Right atrium auricular region (tissue), 2 donors: Measurements from ENCODE around the gene TOPORS. TPM values are rescaled to one million over a fixed set of nuclear protein-coding genes. Genes with fewer than 3 reads are reported as not detected.
A peak's percentile ranks its signal among the peaks of the same experiment; 100 is the strongest.

Experiments used
- DNase-seq: peaks from one replicate; pipeline ENCODE4 v3.0.0-alpha.2; 2019; ENCODE audit warnings: low spot score
- H3K27ac ChIP-seq, 2 donors: fragments of 200-600 bp; sonication (generic); 1 replicate in 1 of 2; 2 replicates in 1 of 2; pipeline ENCODE4 v1.5.1; 2016 to 2019
- H3K27me3 ChIP-seq, 2 donors: fragments of 200-600 bp; sonication (generic); one replicate each; pipeline versions ENCODE4 v1.5.1 to v1.6.0; 2017 to 2019
- H3K36me3 ChIP-seq: fragments of 200-600 bp; sonication (generic); one replicate; pipeline ENCODE4 v1.5.1; 2016
- H3K4me1 ChIP-seq, 2 donors: fragments of 200-600 bp; sonication (generic); one replicate each; pipeline versions ENCODE4 v1.5.1 to v1.6.0; 2017 to 2019
- H3K4me3 ChIP-seq, 2 donors: fragments of 200-600 bp; sonication (generic); 1 replicate in 1 of 2; 2 replicates in 1 of 2; pipeline ENCODE4 v1.5.1; 2017 to 2019; ENCODE audit warnings: mild to moderate bottlenecking in 1 of 2, moderate library complexity in 1 of 2
- H3K9me3 ChIP-seq, 2 donors: fragments of 200-600 bp; sonication (generic); one replicate each; pipeline ENCODE4 v1.5.1; 2019
- total RNA-seq, 2 donors: library from RNA; depleted of rRNA; stranded (reverse); fragments of >200 nt; gene quantifications; one replicate each; pipeline ENCODE4 v1.1.0, GENCODE V29; 2016
- TF ChIP-seq, protein P1 (sequence below), 2 donors: fragments of 200-600 bp; sonication (generic); IDR thresholded peaks; one replicate each; pipeline ENCODE4 v1.5.1; 2019; ENCODE audit warnings: antibody characterized with exemption in 2 of 2

The TOPORS gene
- total RNA-seq, 2 donors from 2014 or later: 9.4 to 11.0 TPM

DNA sequence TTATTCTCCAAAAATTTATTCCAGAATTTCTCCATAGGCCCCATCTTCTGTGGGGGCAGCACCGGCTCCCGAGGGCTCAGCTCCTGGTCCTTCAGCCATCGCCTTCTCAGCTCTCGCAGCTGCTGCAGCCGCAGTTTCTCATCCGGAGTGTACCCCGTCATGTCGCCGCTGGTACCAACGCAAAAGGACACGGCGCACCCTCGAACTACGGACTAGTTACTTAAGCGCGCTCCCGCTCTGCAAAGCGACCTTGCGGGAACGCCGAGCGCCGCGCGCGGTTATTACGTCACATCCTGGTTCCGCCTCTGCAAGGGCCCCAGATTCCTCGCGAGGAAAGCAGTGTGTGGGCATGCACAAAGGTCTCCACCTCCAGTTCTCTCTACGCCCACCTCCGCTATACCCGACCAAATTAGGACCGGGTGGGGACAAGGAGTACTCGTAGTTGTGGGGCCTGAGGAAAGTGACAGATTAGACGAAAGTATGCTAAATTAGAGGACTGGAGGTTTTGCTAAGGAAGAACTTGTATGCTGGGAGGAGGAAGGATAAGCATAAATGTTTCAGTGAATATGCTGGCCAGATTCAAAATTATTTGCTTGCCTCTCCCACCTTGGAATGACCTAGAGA, 20.6 kb upstream of the TOPORS start, which contains the start of gene NDUFB6:
Gene NDUFB6 (minus strand): TSS at position 260 of the 624 bp plus-strand sequence. CDS start 99 bp downstream, at position 161.
- Histone ChIP-seq H3K9me3 (no peaks in the 10 kb centered on the region), H3K4me3 (peak within 1 kb of the TSS; percentile 77 to 92), H3K27me3 (no peaks in the 10 kb centered on the region), H3K36me3 (peaks cover 11% of the 10 kb centered on the region), H3K27ac (peak within 1 kb of the TSS; percentile 89 to 93), H3K4me1 (peaks cover 0 to 32% of the 10 kb centered on the region in 2 donors)
- TF ChIP-seq, protein P1, sequence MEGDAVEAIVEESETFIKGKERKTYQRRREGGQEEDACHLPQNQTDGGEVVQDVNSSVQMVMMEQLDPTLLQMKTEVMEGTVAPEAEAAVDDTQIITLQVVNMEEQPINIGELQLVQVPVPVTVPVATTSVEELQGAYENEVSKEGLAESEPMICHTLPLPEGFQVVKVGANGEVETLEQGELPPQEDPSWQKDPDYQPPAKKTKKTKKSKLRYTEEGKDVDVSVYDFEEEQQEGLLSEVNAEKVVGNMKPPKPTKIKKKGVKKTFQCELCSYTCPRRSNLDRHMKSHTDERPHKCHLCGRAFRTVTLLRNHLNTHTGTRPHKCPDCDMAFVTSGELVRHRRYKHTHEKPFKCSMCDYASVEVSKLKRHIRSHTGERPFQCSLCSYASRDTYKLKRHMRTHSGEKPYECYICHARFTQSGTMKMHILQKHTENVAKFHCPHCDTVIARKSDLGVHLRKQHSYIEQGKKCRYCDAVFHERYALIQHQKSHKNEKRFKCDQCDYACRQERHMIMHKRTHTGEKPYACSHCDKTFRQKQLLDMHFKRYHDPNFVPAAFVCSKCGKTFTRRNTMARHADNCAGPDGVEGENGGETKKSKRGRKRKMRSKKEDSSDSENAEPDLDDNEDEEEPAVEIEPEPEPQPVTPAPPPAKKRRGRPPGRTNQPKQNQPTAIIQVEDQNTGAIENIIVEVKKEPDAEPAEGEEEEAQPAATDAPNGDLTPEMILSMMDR (IDR thresholded peaks at IDR 0.05): no peak
- DNase-seq: peak; percentile 94

DNA sequence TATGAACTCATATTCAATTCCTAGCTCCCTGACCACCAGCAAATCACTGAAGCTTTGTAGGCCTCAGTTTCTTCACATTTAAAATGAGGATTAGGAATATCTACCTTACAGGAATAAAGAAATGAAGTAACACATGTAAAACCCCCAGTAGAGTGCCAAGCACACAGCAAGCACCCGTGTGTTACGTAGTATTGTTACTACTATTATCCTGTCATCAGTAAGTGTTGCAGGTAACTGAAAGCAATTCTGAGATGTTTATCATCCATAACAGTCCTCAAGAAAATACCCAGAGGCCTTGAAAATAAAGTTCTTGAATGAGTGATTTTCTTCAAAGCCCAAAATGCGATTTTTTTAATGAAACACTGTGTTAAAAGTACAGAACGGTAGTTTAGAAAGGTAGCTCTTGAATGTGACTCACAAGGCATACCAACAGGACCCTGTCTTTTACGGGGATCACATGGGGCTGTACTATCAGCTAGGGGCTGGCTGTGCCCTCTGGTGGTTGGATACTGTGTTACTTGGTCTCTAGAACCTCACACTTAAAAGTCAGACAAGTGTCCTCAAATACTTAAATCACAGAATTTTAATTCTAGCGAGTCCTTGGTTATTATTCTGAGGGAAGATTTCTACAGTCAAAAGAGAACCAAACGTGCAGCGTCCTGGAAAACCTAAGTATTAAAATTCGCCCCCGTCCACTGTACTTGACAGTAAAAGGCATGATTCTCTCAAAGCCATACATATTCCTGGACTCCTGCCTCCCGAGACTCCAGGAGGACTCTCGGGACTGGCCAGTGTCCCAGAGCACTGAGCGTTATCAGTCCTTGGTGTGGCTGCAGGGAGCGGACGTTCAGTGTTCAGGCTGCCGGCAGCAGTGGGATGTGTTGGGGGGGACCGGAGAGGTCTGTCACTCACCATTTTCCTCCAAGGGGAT, 19.8 kb upstream of the TOPORS start:
- H3K27me3 ChIP-seq: no peaks in the 10 kb centered on the region
- H3K9me3 ChIP-seq: no peaks in the 10 kb centered on the region
- peaks cover 12% of the 10 kb centered on the region for H3K36me3 ChIP-seq
- H3K4me1 ChIP-seq: peaks cover 0 to 32% of the 10 kb centered on the region in 2 donors
- peak overlapping the region; percentile 77 to 92 for H3K4me3 ChIP-seq
- TF ChIP-seq, protein P1 (IDR thresholded peaks at IDR 0.05): peak; percentile 38 to 63
- H3K27ac ChIP-seq: peak overlapping the region; percentile 89 to 93
- no peak for DNase-seq

DNA sequence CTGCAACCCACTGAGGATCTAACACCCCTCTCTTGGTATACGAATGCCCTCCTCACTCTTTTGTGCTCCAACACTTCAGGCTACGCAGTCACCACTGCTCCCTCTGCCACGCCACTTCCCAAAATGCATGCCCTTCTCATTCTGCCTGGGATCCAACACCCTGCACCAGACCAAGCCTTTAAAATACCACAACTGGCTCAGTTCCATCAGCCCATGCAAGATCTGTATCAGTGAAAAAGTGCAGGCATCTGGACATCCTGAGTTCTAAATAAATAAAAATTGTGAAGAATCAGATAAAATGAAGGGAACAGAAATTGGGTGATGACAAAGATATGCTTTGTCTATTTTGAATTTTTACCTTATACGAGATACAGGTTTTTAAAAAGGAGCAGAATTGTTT, 17.9 kb upstream of the TOPORS start:
- H3K36me3 ChIP-seq: peaks cover 31% of the 10 kb centered on the region
- TF ChIP-seq, protein P1 (IDR thresholded peaks at IDR 0.05): no peak
- H3K4me3 ChIP-seq: no peak overlapping the region
- no peak overlapping the region for H3K27ac ChIP-seq
- no peak for DNase-seq
- no peaks in the 10 kb centered on the region for H3K27me3 ChIP-seq
- no peaks in the 10 kb centered on the region for H3K9me3 ChIP-seq
- H3K4me1 ChIP-seq: peaks cover 0 to 32% of the 10 kb centered on the region in 2 donors

DNA sequence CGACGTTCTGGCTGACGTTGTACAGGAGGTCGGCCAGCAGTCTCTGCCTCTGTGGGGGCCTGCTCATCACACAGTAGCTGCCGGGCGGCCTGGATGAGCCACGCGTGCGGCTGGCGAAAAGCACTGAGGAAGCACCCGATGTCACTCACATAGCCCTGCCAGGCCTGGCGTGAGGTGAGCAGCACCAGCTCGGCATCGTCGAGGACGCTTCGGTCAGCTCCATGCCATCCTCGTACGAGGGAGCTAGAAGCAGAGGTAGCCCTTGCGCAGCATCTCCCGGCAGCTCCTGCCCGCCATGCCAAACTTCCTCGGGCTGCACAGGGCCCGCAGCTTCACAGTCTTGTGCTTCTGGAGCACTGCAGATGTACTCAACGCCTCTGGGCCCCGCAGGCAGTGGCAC, 14.4 kb upstream of the TOPORS start:
- Histone ChIP-seq H3K4me1 (peaks cover 0 to 20% of the 10 kb centered on the region in 2 donors), H3K36me3 (peaks cover 39% of the 10 kb centered on the region), H3K27me3 (no peaks in the 10 kb centered on the region), H3K9me3 (no peaks in the 10 kb centered on the region), H3K27ac (no peak overlapping the region), H3K4me3 (no peak overlapping the region)
- TF ChIP-seq, protein P1 (IDR thresholded peaks at IDR 0.05): no peak
- DNase-seq: no peak

DNA sequence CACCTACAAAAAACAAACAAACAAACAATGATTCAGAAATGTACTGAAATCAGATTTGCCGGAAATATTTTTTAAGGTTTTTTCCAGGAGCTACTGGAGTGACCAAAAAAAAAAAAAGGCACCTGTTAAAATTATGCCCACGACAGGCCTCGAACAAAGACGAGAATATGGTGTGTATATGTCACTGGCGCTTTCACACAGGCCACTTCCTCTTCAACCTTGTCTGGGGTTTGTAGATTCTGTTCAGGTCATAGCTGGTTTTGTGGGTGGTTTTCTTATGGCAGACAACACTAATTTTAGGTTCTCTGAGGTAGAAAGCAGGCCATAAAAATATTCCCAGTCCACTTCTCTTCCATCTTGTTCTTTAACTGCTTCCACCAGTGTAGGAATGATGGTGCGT, 13.6 kb upstream of the TOPORS start:
- Histone ChIP-seq H3K4me3 (no peak overlapping the region), H3K27ac (no peak overlapping the region), H3K36me3 (peaks cover 39% of the 10 kb centered on the region), H3K27me3 (no peaks in the 10 kb centered on the region), H3K9me3 (no peaks in the 10 kb centered on the region), H3K4me1 (peaks cover 0 to 12% of the 10 kb centered on the region in 2 donors)
- TF ChIP-seq, protein P1 (IDR thresholded peaks at IDR 0.05): no peak
- DNase-seq: no peak
